ENCODE results near the gene APMAP.

- no peak for TF ChIP-seq CTCF (IDR thresholded peaks at IDR 0.05; ENCODE audit: low read length)
- no peak for TF ChIP-seq EZH2 (IDR thresholded peaks at IDR 0.05; ENCODE audit: borderline replicate concordance, low read length)
Measured at GRCh38 chr20:25021336-25021735, 28.8 kb upstream of the APMAP start.

Data from OCI-LY1 (cell line).